Endothelial cell of umbilical vein (primary cell): Measurements from ENCODE around the gene CPPED1.

ENCODE experiments used
- FOS ChIP-seq: IDR thresholded peaks from 2 replicates; pipeline ENCODE4 v1.6.1; 2011; ENCODE audit warnings: mild to moderate bottlenecking, low read length, moderate library complexity, borderline replicate concordance; ENCODE audit not compliant: insufficient read depth
- TF ChIP-seq, protein P1 (sequence below), 2 donors: IDR thresholded peaks; 1 replicate in 1 of 2; 2 replicates in 1 of 2; pipeline ENCODE4 v1.5.1; 2011; ENCODE audit warnings: low read length in 2 of 2, mild to moderate bottlenecking in 2 of 2, moderate library complexity in 2 of 2, control low read depth in 1 of 2, inconsistent platforms in 1 of 2, low read depth in 1 of 2; ENCODE audit not compliant: insufficient read depth in 1 of 2; ENCODE audit errors: extremely low read depth in 1 of 2
- TF ChIP-seq, protein P2 (sequence below): IDR thresholded peaks from 2 replicates; pipeline ENCODE4 v1.6.1; 2011; ENCODE audit not compliant: insufficient read depth, insufficient read length

DNA sequence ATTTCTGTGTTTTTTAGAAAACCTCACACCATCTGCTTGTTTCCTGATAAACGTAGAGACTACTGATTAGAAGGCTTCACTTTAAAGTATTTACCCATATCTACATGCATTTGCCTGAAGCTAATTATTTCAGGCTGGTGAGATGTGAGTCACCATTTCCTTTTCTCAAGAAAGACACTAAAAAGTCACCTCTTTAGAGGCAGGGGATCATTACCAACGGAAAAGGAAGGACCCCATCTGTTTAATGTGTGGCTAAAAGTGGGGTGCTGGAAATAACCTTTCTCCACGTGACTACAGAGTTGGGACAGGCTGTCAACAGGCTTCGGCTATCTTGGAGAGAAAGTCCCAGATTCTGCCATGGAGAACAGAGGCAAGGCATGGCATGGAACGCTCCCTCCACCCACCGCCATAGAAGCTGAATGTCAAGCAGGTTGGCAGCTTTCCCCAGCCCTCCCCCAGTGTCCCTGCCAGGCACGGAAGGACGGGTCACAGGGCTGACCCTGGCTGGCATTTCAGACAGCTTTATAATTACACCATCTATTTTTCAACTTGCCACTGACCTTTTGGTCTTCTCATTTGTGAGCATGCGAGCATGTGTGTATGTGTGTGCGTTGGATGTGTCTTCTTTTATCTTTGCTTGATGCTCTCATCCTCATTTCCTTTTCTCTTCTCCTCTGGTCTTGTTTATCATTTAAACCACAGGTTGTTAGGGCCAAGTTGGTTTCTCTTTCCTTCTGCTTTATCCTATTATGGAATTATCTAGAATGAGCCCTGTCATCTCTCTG is 157.0 kb downstream of the CPPED1 start:
- TF ChIP-seq, protein P1, sequence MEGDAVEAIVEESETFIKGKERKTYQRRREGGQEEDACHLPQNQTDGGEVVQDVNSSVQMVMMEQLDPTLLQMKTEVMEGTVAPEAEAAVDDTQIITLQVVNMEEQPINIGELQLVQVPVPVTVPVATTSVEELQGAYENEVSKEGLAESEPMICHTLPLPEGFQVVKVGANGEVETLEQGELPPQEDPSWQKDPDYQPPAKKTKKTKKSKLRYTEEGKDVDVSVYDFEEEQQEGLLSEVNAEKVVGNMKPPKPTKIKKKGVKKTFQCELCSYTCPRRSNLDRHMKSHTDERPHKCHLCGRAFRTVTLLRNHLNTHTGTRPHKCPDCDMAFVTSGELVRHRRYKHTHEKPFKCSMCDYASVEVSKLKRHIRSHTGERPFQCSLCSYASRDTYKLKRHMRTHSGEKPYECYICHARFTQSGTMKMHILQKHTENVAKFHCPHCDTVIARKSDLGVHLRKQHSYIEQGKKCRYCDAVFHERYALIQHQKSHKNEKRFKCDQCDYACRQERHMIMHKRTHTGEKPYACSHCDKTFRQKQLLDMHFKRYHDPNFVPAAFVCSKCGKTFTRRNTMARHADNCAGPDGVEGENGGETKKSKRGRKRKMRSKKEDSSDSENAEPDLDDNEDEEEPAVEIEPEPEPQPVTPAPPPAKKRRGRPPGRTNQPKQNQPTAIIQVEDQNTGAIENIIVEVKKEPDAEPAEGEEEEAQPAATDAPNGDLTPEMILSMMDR (IDR thresholded peaks at IDR 0.05; ENCODE audit: extremely low read depth in 1 of 2, insufficient read depth in 1 of 2, low read depth in 1 of 2, low read length in 2 of 2) = no peak
- TF ChIP-seq FOS = peak; percentile 71
- TF ChIP-seq, protein P2, sequence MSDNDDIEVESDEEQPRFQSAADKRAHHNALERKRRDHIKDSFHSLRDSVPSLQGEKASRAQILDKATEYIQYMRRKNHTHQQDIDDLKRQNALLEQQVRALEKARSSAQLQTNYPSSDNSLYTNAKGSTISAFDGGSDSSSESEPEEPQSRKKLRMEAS = peak; percentile 77
